HG03103 (cell line): Measurements from ENCODE around the gene CASQ1.

Source experiments
- ATAC-seq: cut with Tn5 transposase; IDR thresholded peaks from one replicate; pipeline ENCODE4 v1.9.1; 2021; ENCODE audit warnings: low read depth; ENCODE audit not compliant: unreplicated experiment

The CASQ1 gene

DNA sequence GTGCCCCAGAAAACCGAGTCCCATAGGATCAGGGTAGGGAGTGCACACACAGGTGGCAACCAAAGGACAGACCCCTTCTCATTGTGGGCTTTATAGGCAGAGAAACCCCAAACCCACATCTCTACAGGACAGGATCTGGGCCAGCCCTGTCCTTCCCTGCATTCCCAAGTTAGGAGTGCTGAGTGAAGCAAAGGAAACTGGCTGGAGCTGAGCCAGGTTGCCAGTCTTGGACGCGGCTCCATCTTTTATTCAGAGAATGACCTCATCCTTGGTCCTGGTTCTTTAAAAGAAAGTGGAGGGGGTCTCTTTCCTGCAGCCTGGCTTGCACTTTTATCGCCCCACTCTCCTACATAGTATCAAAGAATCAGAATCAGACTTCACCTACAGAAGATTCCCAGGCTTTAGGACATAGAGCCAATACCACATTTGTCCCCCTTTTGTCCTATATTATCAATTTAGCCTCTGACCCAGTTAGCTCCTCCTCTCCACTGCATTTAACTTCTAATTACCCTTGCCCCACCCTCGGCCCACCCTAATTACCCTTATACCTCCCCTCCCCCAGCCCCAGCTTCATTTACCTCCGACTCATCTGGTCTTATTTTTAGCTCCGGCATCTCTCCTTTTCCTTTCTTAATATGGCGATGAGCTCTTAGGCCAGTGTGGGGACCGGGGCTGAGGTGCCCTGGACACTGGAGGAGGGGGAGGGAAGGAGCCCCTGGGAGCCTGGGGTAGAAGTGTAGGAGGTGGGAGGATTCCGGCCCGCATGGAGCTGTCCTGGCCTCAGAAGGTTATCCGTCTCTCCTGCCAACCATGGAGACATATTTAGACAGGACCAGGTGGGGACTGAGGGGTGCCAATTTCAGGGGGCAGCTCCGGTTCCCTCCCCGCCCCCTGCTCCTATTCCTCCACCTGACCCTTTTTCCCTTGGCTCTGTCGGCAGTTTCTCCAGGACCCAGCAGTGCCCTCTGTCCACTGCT, at the start of gene CASQ1:
Gene CASQ1, plus strand, starts transcription at position 927 of the 977 bp plus-strand sequence. CDS start 177 bp downstream, outside the sequence.
- ATAC-seq, result no peak

GRCh38 chr1:160143695-160144094, 46.7 kb upstream of the CASQ1 start:
- no peak for ATAC-seq

GRCh38 chr1:160144921-160145320, 45.5 kb upstream of the CASQ1 start:
- no peak for ATAC-seq

GRCh38 chr1:160146107-160146506, 44.3 kb upstream of the CASQ1 start:
- ATAC-seq, result no peak

DNA sequence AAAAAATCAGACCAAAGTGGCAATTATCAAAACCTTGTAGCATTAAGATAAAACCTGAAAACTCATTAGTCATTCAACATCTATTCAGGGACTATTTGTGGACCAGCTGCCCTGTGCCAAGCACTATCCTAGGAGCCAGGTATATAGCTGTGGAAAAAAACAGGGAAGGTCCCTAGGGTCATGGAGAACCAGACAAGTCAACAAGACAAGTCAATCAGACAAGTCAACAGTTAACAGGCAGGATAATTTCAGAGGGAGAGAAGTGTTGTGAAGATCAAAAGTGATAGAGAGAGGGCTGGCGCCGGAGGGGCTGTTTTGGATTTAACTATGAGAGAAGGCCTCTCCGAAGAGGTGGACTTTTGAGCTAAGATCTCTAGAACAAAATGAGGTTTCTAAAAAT, 42.3 kb upstream of the CASQ1 start:
- ATAC-seq, result no peak

GRCh38 chr1:160149233-160149632, 41.1 kb upstream of the CASQ1 start:
- ATAC-seq, result no peak

- ATAC-seq, result no peak
These were observed 40.7 kb upstream of the CASQ1 start for GRCh38 chr1:160149716-160150115.

DNA sequence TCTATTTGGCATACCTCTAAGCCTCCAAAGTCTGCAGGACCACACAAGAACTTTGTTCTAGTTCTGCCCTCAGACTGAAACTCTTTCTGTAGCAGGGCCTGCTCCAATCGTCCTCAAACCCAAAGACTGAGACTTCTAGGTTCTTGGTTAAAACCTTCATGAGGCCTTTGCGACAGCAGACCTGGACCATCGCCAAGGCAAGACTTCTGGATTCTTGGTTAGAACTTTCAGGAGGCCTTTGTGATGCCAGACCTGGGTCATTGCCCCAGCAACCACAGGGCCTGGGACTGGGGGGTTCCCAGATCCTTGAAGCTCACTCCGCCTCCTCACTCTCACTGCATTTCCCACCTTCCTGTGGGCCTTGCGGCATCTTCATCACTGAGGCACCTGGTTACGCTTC, 39.1 kb upstream of the CASQ1 start, which contains the start of gene ATP1A4:
Gene ATP1A4, plus strand, starts transcription at position 301 of the 400 bp plus-strand sequence. CDS start 438 bp downstream, outside the sequence.
- ATAC-seq, result no peak

DNA sequence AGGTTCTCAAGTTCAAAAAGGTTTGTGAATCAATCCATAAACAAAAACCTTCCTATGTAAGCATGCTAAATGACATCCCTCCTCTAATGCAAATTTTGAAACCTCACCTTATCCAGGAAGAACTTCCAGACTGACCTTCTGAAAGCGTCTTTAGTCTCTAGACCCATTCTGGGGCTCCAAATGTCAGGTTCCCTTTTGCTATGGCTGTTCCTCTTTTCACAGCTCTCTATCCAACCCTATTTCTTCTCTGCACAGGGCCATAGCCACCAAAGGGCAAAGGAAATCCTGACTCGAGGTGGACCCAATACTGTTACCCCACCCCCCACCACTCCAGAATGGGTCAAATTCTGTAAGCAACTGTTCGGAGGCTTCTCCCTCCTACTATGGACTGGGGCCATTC, 35.6 kb upstream of the CASQ1 start:
- no peak for ATAC-seq

DNA sequence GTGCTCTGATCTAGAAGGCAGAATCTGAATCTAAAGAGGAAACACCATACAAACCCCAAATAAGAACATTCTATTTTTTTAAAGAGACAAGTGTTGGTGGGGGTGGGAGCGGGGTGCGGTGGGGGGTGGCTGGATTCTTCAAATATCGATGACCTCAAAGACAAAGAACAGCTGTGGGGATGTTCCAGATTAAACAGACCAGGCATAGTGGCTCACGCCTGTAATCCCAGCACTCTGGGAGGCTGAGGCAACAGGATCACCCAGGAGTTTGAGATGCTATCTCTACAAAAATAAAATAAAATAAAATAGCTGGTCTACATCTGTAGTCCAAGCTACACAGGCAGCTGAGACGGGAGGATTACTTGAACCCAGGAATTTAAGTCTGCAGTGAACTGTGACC, 34.0 kb upstream of the CASQ1 start:
- no peak for ATAC-seq

- no peak for ATAC-seq
These were observed 33.2 kb upstream of the CASQ1 start for GRCh38 chr1:160157174-160157573.

DNA sequence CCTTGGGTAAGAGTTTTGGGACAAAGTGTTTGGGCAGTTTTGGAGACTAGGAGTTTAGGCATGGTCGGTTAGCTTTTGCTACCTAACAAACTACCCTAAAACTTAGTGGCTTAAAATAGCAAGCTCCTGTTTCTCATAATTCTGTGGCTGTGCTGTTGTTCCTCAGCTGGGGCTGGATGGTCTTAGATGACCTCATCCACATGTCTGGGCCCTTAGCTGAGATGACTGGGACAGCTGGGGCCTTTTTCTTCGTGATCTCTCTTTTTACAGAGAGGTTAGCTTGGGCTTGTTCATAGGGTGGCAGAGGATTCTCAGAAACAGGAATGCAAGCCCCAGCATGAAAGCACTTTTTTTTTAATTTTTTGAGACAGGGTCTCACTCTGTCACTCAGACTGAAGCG, 32.3 kb upstream of the CASQ1 start:
- no peak for ATAC-seq

- ATAC-seq, result no peak
These were observed 31.8 kb upstream of the CASQ1 start for GRCh38 chr1:160158534-160158933.

DNA sequence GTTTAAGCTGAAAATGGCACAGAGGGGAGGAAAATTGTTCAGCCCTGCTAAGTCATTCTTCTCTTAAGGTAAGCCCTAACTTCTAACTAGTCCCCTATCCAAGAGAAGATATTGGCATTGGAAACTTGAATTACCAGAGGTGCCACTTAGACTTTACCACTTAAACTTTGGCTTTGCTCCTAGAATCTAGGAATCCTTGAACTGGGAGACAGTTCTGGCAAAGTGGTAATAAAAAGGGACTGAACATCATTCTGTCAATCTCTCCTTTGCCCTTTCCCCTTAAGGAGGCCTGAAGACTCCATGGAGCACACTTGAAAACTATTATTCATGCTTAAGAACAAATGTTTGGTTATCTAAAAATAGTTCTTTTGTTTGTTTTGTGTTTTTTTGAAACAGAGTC, 30.5 kb upstream of the CASQ1 start:
- no peak for ATAC-seq

DNA sequence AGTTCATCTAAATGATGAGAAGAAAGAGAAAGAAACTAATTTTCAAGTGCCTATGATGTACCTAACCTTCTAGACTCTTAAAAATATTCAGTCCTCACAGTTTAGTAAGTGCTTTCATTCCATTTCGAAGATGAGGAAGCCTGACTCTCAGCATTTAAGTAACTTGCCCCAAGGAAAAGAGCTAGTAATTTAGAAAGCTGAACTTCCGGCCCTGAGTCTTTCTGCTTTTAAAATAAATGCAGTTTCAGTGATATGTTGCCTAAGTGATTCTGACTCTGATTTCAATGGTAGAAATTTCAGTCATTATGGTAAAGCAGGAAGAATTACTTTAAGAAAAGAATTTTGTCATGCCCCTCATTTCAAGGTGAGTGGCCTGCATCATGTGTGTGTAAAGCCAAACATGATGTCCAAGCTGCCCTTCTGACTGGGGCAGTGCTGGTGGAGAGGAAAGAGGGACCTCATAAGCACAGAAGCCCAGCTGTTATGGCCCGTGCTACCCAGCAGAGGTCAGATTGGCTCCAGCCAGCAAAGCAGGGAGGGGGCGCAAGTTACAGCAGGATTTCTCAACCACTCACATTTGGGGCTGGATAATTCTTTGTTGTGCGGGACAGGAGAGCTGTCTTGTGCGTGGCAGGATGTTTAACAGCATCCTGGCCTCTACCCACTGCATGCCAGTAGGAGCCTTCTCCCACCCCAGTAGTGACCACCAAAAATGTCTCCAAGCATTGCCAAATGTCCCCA, 28.2 kb upstream of the CASQ1 start:
- no peak for ATAC-seq

GRCh38 chr1:160162931-160163330, 27.4 kb upstream of the CASQ1 start:
- no peak for ATAC-seq

- no peak for ATAC-seq
These were observed 26.8 kb upstream of the CASQ1 start for GRCh38 chr1:160163615-160164014.

GRCh38 chr1:160164121-160164520, 26.3 kb upstream of the CASQ1 start:
- no peak for ATAC-seq

GRCh38 chr1:160166166-160166868, 24.1 kb upstream of the CASQ1 start:
- no peak for ATAC-seq

- no peak for ATAC-seq
These were observed 23.3 kb upstream of the CASQ1 start for GRCh38 chr1:160167056-160167455.

GRCh38 chr1:160167580-160167979, 22.8 kb upstream of the CASQ1 start:
- ATAC-seq, result no peak
